Measurements from ENCODE around the gene MIOS. TPM values are rescaled to one million over a fixed set of nuclear protein-coding genes. Genes with fewer than 3 reads are reported as not detected.

The MIOS gene
- total and polyA plus RNA-seq, 3 experiments from 2014 or later: 18.8 to 38.7 (median 38.2) TPM

DNA sequence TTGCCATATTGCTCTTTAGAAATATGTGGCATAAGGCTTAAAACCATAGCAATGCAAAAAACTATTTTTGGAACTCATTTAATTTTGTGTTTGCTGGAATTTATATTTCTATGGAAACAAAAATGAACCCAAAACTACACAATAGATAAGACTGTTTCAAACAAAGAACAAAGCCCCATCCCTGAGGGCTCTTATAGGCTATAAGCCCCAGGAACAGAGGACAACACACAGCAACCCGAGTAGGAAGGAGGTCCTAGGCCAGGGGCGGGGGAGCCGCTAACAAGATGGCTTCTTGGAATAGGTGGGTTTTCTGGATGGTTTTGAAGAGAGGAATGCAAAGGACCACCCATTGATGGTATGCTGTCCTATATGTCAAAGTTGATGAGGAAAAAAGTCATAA lies 39.6 kb upstream of the MIOS start:
- Histone ChIP-seq H3K27me3 (ENCODE audit: insufficient read depth, low read length, poor library complexity, severe bottlenecking) (no peaks in the 10 kb centered on the region), H3K4me1 (ENCODE audit: insufficient read depth, low read length) (no peaks in the 10 kb centered on the region), H3K36me3 (ENCODE audit: insufficient read depth, low read length) (no peaks in the 10 kb centered on the region), H3K27ac (ENCODE audit: low read depth, low read length) (no peak overlapping the region), H3K4me3 (ENCODE audit: low read length) (no peak overlapping the region), H3K9me3 (ENCODE audit: low read length) (no peaks in the 10 kb centered on the region)
- ChIA-PET POLR2A (no interaction called here), CTCF (no interaction called here)
- Mint-ChIP-seq H3K36me3 (peaks cover 0 to 3% (median 0%) of the 10 kb centered on the region in 3 donors), H3K27ac (no peak overlapping the region), H3K4me3 (no peak overlapping the region), H3K9me3 (no peaks in the 10 kb centered on the region), H3K27me3 (peaks cover 6 to 45% of the 10 kb centered on the region in 2 donors), H3K4me1 (no peaks in the 10 kb centered on the region)
- DNase-seq: no peak

DNA sequence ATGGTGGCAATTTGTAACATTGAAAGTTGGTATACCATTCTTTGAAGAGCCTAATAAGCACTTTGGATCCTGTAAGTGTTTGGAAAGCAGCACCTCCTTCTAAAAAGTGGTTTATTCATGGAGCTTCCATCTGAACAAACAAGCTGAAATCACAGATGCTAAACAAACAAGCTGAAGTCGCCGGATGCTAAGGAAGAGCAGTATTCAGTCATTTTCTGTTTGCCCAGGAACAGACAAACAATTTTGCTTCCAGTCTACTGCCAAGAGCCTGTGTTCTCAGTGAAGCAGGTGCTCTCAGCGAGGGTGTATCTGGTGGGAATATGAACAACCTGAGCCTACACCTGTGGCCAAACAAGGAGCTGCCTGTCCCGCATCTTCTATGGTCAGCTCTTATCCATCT lies 37.4 kb upstream of the MIOS start:
- H3K36me3 ChIP-seq (ENCODE audit: insufficient read depth, low read length): no peaks in the 10 kb centered on the region
- no peaks in the 10 kb centered on the region for H3K4me1 ChIP-seq (ENCODE audit: insufficient read depth, low read length)
- POLR2A ChIA-PET: no interaction called here
- Mint-ChIP-seq H3K9me3 (no peaks in the 10 kb centered on the region), H3K36me3 (peaks cover 0 to 3% (median 0%) of the 10 kb centered on the region in 3 donors), H3K27ac (no peak overlapping the region), H3K4me3 (no peak overlapping the region), H3K4me1 (no peaks in the 10 kb centered on the region), H3K27me3 (peaks cover 6 to 50% of the 10 kb centered on the region in 2 donors)
- CTCF ChIA-PET: interaction anchor here (0.9 to 1.2 kb wide), 2 partner anchors 8 to 426 kb away, joined by 4 read pairs; no protein-coding TSS in a partner anchor
- no peaks in the 10 kb centered on the region for H3K9me3 ChIP-seq (ENCODE audit: low read length)
- DNase-seq: no peak
- H3K27ac ChIP-seq (ENCODE audit: low read depth, low read length): no peak overlapping the region
- no peaks in the 10 kb centered on the region for H3K27me3 ChIP-seq (ENCODE audit: insufficient read depth, low read length, poor library complexity, severe bottlenecking)
- H3K4me3 ChIP-seq (ENCODE audit: low read length): no peak overlapping the region

DNA sequence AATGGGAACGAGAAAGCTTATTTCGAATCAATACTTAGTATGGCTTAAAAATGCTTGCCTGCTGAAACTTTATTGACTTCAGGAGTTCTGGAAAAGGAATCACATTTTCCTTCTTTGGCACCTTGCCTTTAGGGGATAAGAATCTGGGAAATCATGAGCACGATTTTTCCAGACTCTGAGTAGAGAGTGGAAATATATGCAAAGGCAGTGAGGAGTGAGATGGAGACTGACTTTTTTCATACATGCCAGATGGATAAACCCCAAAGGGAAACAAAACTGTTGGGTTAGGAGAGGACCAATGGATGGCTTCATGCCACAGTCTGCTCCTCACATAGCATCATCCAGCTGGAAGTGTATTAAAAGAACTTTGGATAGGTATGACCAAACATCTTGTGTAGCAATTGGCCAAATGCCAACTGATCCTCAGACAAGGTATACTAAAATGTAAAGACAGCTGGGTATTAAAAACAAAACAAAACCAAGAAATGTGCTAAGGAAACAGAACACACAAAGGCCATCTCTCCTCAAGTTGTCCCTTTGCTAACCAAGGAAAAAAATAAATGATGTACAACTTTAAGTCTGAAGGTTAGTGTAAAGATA lies 32.8 kb upstream of the MIOS start:
- no peak overlapping the region for H3K4me3 Mint-ChIP-seq
- no peaks in the 10 kb centered on the region for H3K9me3 Mint-ChIP-seq
- H3K27ac Mint-ChIP-seq: no peak overlapping the region
- Histone ChIP-seq H3K36me3 (ENCODE audit: insufficient read depth, low read length) (no peaks in the 10 kb centered on the region), H3K4me1 (ENCODE audit: insufficient read depth, low read length) (no peaks in the 10 kb centered on the region), H3K27me3 (ENCODE audit: insufficient read depth, low read length, poor library complexity, severe bottlenecking) (no peaks in the 10 kb centered on the region), H3K9me3 (ENCODE audit: low read length) (no peaks in the 10 kb centered on the region), H3K27ac (ENCODE audit: low read depth, low read length) (no peak overlapping the region), H3K4me3 (ENCODE audit: low read length) (no peak overlapping the region)
- no peak for DNase-seq
- POLR2A ChIA-PET: no interaction called here
- H3K36me3 Mint-ChIP-seq: no peaks in the 10 kb centered on the region
- no peaks in the 10 kb centered on the region for H3K4me1 Mint-ChIP-seq
- H3K27me3 Mint-ChIP-seq: peaks cover 4 to 34% of the 10 kb centered on the region in 2 donors
- CTCF ChIA-PET: no interaction called here

DNA sequence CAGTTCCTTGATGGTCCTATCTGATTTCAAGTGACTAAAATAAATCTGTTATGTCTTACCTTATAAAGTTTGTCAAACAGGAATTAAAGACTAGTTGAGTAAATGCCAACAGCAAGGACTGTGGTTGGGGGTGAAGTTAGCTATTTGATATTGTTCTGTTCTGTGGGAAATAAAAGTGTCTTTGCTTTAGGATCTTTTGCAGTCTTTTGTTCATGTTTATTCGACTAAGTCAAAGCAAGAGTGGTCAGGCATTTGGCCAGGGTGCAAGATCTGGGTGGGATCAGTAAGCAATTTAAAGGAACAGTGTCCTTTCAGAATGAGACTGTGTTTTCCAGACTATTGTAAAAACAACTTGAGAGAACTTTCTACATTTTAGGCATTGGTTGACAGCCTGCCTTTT lies 31.0 kb upstream of the MIOS start, which contains the start of gene COL28A1:
Gene COL28A1, minus strand, starts transcription at position 183 of the 400 bp plus-strand sequence. CDS start 2,998 bp downstream, outside the sequence.
- ChIA-PET CTCF (no interaction called here), POLR2A (no interaction called here)
- Mint-ChIP-seq H3K4me3 (no peak within 1 kb of the TSS), H3K9me3 (no peaks in the 10 kb centered on the region), H3K36me3 (no peaks in the 10 kb centered on the region), H3K27me3 (peaks cover 4 to 30% of the 10 kb centered on the region in 2 donors), H3K4me1 (no peaks in the 10 kb centered on the region), H3K27ac (no peak within 1 kb of the TSS)
- Histone ChIP-seq H3K36me3 (ENCODE audit: insufficient read depth, low read length) (no peaks in the 10 kb centered on the region), H3K9me3 (ENCODE audit: low read length) (no peaks in the 10 kb centered on the region), H3K4me3 (ENCODE audit: low read length) (no peak within 1 kb of the TSS), H3K27me3 (ENCODE audit: insufficient read depth, low read length, poor library complexity, severe bottlenecking) (no peaks in the 10 kb centered on the region), H3K4me1 (ENCODE audit: insufficient read depth, low read length) (no peaks in the 10 kb centered on the region), H3K27ac (ENCODE audit: low read depth, low read length) (no peak within 1 kb of the TSS)
- no peak for DNase-seq

DNA sequence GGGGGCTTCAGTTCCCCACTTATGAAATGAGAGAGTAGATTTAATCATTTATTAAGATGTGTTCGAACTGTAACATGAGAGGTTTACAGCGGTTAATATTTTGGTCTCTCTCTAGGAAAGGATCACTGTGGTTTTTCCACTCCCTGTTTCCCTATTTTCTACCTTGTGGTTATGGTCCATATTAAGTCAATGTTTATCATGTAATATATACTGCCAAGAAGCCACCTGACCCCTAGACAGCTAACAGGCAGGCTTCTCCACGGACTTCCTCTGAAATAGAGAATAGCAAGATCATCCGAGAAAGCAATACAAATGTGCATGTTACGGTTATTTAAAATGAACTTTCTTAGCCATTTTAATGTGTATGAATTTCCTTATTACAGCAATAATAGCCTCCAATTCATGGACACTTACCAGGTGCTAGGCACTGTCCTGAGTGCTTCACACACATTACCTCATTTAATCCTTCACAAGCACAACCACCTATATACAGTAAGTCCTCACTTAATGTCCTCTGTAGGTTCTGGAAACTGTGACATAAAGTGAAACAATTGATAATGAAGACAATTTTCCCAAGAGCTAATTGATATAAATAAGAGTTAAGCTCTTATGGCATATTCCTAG lies 30.2 kb upstream of the MIOS start:
- Histone ChIP-seq H3K9me3 (ENCODE audit: low read length) (no peaks in the 10 kb centered on the region), H3K27ac (ENCODE audit: low read depth, low read length) (no peak overlapping the region), H3K4me3 (ENCODE audit: low read length) (no peak overlapping the region), H3K36me3 (ENCODE audit: insufficient read depth, low read length) (no peaks in the 10 kb centered on the region), H3K4me1 (ENCODE audit: insufficient read depth, low read length) (no peaks in the 10 kb centered on the region), H3K27me3 (ENCODE audit: insufficient read depth, low read length, poor library complexity, severe bottlenecking) (no peaks in the 10 kb centered on the region)
- Mint-ChIP-seq H3K27me3 (peaks cover 4 to 27% of the 10 kb centered on the region in 2 donors), H3K9me3 (no peaks in the 10 kb centered on the region), H3K27ac (no peak overlapping the region), H3K4me1 (peaks cover 0 to 3% (median 0%) of the 10 kb centered on the region in 3 donors), H3K36me3 (no peaks in the 10 kb centered on the region), H3K4me3 (no peak overlapping the region)
- CTCF ChIA-PET: interaction anchor here (0.9 kb wide), 1 partner anchor 433 kb away, joined by 4 read pairs; no protein-coding TSS in a partner anchor
- no peak for DNase-seq
- POLR2A ChIA-PET: no interaction called here

DNA sequence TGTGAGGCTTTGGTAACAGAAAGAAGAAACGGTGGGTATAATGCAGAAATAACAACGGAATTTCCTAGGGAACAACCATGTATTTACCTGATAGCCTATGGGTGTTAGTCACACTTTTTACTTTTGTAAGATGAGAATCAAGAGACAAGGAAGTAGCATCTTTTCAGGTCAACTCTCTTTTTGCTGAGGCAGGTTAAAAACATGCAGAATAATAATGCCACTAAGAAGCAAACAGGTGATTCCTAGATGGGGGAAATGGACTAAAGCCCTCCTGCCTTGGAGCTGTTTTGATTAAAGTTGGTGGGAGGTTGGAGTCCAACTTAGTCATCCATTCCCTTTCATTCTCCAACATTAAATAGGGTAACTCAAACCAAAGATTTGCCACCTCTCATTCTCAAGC lies 29.0 kb upstream of the MIOS start:
- DNase-seq: no peak
- no peaks in the 10 kb centered on the region for H3K9me3 ChIP-seq (ENCODE audit: low read length)
- Mint-ChIP-seq H3K27me3 (peaks cover 4 to 25% of the 10 kb centered on the region in 2 donors), H3K4me1 (peaks cover 0 to 5% (median 0%) of the 10 kb centered on the region in 3 donors), H3K4me3 (no peak overlapping the region), H3K9me3 (no peaks in the 10 kb centered on the region), H3K36me3 (no peaks in the 10 kb centered on the region), H3K27ac (no peak overlapping the region)
- H3K27me3 ChIP-seq (ENCODE audit: insufficient read depth, low read length, poor library complexity, severe bottlenecking): no peaks in the 10 kb centered on the region
- CTCF ChIA-PET: interaction anchor here (1.5 kb wide), 1 partner anchor 434 kb away, joined by 8 read pairs; no protein-coding TSS in a partner anchor
- POLR2A ChIA-PET: no interaction called here
- no peaks in the 10 kb centered on the region for H3K4me1 ChIP-seq (ENCODE audit: insufficient read depth, low read length)
- H3K4me3 ChIP-seq (ENCODE audit: low read length): no peak overlapping the region
- H3K36me3 ChIP-seq (ENCODE audit: insufficient read depth, low read length): no peaks in the 10 kb centered on the region
- H3K27ac ChIP-seq (ENCODE audit: low read depth, low read length): no peak overlapping the region

DNA sequence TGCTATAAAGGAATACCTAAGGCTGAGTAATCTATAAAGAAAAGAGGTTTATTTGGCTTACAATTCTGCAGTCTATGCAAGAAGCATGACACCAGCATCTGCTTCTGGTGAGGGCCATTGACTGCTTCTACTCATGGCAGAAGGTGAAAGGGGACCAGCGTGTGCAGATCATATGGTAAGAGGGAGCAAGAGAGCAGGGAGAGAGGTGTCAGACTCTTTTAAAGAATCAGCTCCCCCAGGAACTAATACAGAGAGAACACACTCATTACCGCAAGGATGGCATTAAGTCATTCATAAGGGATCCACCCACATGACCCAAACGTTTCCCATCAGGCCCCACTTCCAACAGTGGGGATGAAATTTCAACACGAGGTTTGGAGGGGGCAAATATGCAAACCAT lies 27.5 kb upstream of the MIOS start:
- no peak for DNase-seq
- H3K4me1 Mint-ChIP-seq: peaks cover 0 to 5% (median 0%) of the 10 kb centered on the region in 3 donors
- Histone ChIP-seq H3K4me3 (ENCODE audit: low read length) (no peak overlapping the region), H3K27ac (ENCODE audit: low read depth, low read length) (no peak overlapping the region), H3K27me3 (ENCODE audit: insufficient read depth, low read length, poor library complexity, severe bottlenecking) (no peaks in the 10 kb centered on the region), H3K9me3 (ENCODE audit: low read length) (no peaks in the 10 kb centered on the region), H3K4me1 (ENCODE audit: insufficient read depth, low read length) (no peaks in the 10 kb centered on the region), H3K36me3 (ENCODE audit: insufficient read depth, low read length) (no peaks in the 10 kb centered on the region)
- peaks cover 3 to 23% of the 10 kb centered on the region in 2 donors for H3K27me3 Mint-ChIP-seq
- no peak overlapping the region for H3K4me3 Mint-ChIP-seq
- H3K27ac Mint-ChIP-seq: peak overlapping the region in 1 of 8 donors; percentile 36
- ChIA-PET CTCF (interaction anchor here (1.5 kb wide), 1 partner anchor 436 kb away, joined by 8 read pairs; no protein-coding TSS in a partner anchor), POLR2A (no interaction called here)
- H3K9me3 Mint-ChIP-seq: no peaks in the 10 kb centered on the region
- H3K36me3 Mint-ChIP-seq: no peaks in the 10 kb centered on the region

DNA sequence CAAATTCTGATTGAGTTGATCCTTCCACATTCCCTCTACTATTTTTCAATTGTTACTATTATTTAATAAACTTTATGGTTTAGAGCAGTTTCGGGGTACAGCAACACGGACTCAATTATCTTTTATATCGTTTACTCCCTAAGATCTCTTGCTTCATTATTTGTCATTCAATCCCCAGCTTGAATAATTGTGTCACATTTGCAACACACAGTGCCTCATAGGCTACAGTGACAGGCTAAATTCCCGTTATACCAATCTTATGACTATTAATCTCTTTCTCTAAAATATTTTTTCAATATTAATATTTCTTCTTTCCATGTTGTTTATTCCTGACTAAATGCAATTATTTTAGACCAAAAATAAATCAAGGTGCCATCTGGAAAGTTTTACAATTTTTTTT lies 27.0 kb upstream of the MIOS start:
- H3K4me3 ChIP-seq (ENCODE audit: low read length): no peak overlapping the region
- no peaks in the 10 kb centered on the region for H3K27me3 ChIP-seq (ENCODE audit: insufficient read depth, low read length, poor library complexity, severe bottlenecking)
- ChIA-PET POLR2A (no interaction called here), CTCF (no interaction called here)
- no peak for DNase-seq
- Mint-ChIP-seq H3K4me1 (peaks cover 0 to 5% (median 0%) of the 10 kb centered on the region in 3 donors), H3K4me3 (no peak overlapping the region), H3K36me3 (no peaks in the 10 kb centered on the region), H3K27me3 (peaks cover 3 to 20% of the 10 kb centered on the region in 2 donors), H3K27ac (no peak overlapping the region), H3K9me3 (no peaks in the 10 kb centered on the region)
- no peaks in the 10 kb centered on the region for H3K4me1 ChIP-seq (ENCODE audit: insufficient read depth, low read length)
- no peak overlapping the region for H3K27ac ChIP-seq (ENCODE audit: low read depth, low read length)
- H3K9me3 ChIP-seq (ENCODE audit: low read length): no peaks in the 10 kb centered on the region
- H3K36me3 ChIP-seq (ENCODE audit: insufficient read depth, low read length): no peaks in the 10 kb centered on the region
